ENCODE measurements around the gene C8G. TPM values are rescaled to one million over a fixed set of nuclear protein-coding genes. Genes with fewer than 3 reads are reported as not detected.

The C8G gene
- total RNA-seq, 1 experiment from 2014 or later = 2.9 TPM

GRCh38 chr9:136962701-136963248, 17.7 kb downstream of the C8G start:
- POLR2A ChIA-PET = no interaction called here
- Histone ChIP-seq H3K4me1 (ENCODE audit: control insufficient read depth, insufficient read depth, low read length) (peaks cover 5% of the 10 kb centered on the region; the same call in 1 of the 2 replicates), H3K27ac (ENCODE audit: low read length) (no peak overlapping the region), H3K36me3 (ENCODE audit: control insufficient read depth, insufficient read depth, low read length) (no peaks in the 10 kb centered on the region), H3K4me3 (ENCODE audit: low read depth in 2 of 2, low read length in 2 of 2) (no peak overlapping the region), H3K9me3 (ENCODE audit: control insufficient read depth, insufficient read depth, low read depth, low read length) (no peaks in the 10 kb centered on the region), H3K27me3 (ENCODE audit: control insufficient read depth, insufficient read depth, low read length) (no peaks in the 10 kb centered on the region)
- DNase-seq (ENCODE audit: low read depth, low spot score) (no peak), ATAC-seq (no peak; the same call in 1 of the 2 replicates)
- in situ Hi-C loops (cut with HindIII; ENCODE audit: low pct_unique_long_range_greater_than_20kb, low sequenced_read_pairs) = no loop called here
- no peak for TF ChIP-seq CTCF (IDR thresholded peaks at IDR 0.05)
- TF ChIP-seq TCF7L2 (IDR thresholded peaks at IDR 0.05; ENCODE audit: low read depth, low read length) = no peak
- TF ChIP-seq REST (IDR thresholded peaks at IDR 0.05; ENCODE audit: insufficient read depth in 1 of 2, low read depth in 2 of 2, low read length in 1 of 2) = 0 out of 4 replicates have a peak, but pooled peaks of 1 of the 2 experiments have one; percentile 10
- BruUV-seq (replicated peaks) = no TSS peak
- CTCF ChIA-PET = no interaction called here
- intact Hi-C loops (cut with micrococcal nuclease; ENCODE audit: unreplicated experiment) = no loop called here

- Histone ChIP-seq H3K4me1 (ENCODE audit: control insufficient read depth, insufficient read depth, low read length) (peaks cover 5% of the 10 kb centered on the region; the same call in 1 of the 2 replicates), H3K27me3 (ENCODE audit: control insufficient read depth, insufficient read depth, low read length) (no peaks in the 10 kb centered on the region), H3K4me3 (ENCODE audit: low read depth in 2 of 2, low read length in 2 of 2) (no peak overlapping the region), H3K9me3 (ENCODE audit: control insufficient read depth, insufficient read depth, low read depth, low read length) (no peaks in the 10 kb centered on the region), H3K27ac (ENCODE audit: low read length) (no peak overlapping the region), H3K36me3 (ENCODE audit: control insufficient read depth, insufficient read depth, low read length) (no peaks in the 10 kb centered on the region)
- no peak for ATAC-seq
- TF ChIP-seq POLR2AphosphoS5 (IDR thresholded peaks at IDR 0.05; ENCODE audit: low read depth, low read length) (no peak), REST (IDR thresholded peaks at IDR 0.05; ENCODE audit: insufficient read depth in 1 of 2, low read depth in 2 of 2, low read length in 1 of 2) (no peak), SIN3A (IDR thresholded peaks at IDR 0.05; ENCODE audit: borderline replicate concordance, insufficient read depth, low read depth, low read length) (no peak), TCF7L2 (IDR thresholded peaks at IDR 0.05; ENCODE audit: low read depth, low read length) (no peak), CTCF (IDR thresholded peaks at IDR 0.05) (no peak)
- ChIA-PET CTCF (no interaction called here), POLR2A (no interaction called here)
- no TSS peak for BruUV-seq (replicated peaks)
- no peak for DNase-seq (ENCODE audit: low read depth, low spot score)
- intact Hi-C loops (cut with micrococcal nuclease; ENCODE audit: unreplicated experiment) = no loop called here
- in situ Hi-C loops (cut with HindIII; ENCODE audit: low pct_unique_long_range_greater_than_20kb, low sequenced_read_pairs) = no loop called here
These were observed 18.3 kb downstream of the C8G start for GRCh38 chr9:136963341-136963740.
